HEK293T (cell line): ENCODE data around the gene DNAH9.

Experiments
- CTCF ChIA-PET: fragments of 350-600 bp; formaldehyde crosslinking; extraction: SDS; loops from one replicate; lab custom pipeline; 2021; ENCODE audit warnings: antibody characterized with exemption, inconsistent platforms; lab: Yijun Ruan, JAX
- POLR2A ChIA-PET: fragments of 350-600 bp; formaldehyde crosslinking; extraction: SDS; loops from one replicate; lab custom pipeline; 2020; ENCODE audit warnings: antibody characterized with exemption, inconsistent platforms; lab: Yijun Ruan, JAX
- DNase-seq: peaks from one replicate; pipeline ENCODE4 v3.0.0; 2012; ENCODE audit warnings: mixed read lengths; ENCODE audit errors: extremely low spot score
- ARNT ChIP-seq: fragments of 450-650 bp; IDR thresholded peaks from 2 replicates; pipeline ENCODE4 v1.6.1; 2017; ENCODE audit warnings: mild to moderate bottlenecking
- BHLHE40 ChIP-seq: fragments of 450-650 bp; IDR thresholded peaks from 2 replicates; pipeline ENCODE4 v1.6.1; 2016; ENCODE audit warnings: mild to moderate bottlenecking, moderate library complexity, borderline replicate concordance
- CTBP1 ChIP-seq: fragments of 450-650 bp; IDR thresholded peaks from 2 replicates; pipeline ENCODE4 v1.6.1; 2016; ENCODE audit warnings: borderline replicate concordance
- ELF4 ChIP-seq: fragments of 450-650 bp; IDR thresholded peaks from 2 replicates; pipeline ENCODE4 v1.6.1; 2017; ENCODE audit warnings: antibody characterized with exemption
- FOXA1 ChIP-seq: fragments of 450-650 bp; IDR thresholded peaks from 2 replicates; pipeline ENCODE4 v1.6.1; 2016; ENCODE audit warnings: mild to moderate bottlenecking
- FOXK2 ChIP-seq: fragments of 450-650 bp; IDR thresholded peaks from 2 replicates; pipeline ENCODE4 v1.6.1; 2016; ENCODE audit warnings: mild to moderate bottlenecking
- FOXM1 ChIP-seq: fragments of 450-650 bp; IDR thresholded peaks from 2 replicates; pipeline ENCODE4 v1.6.1; 2017; ENCODE audit warnings: mild to moderate bottlenecking, borderline replicate concordance
- HDGF ChIP-seq: fragments of 450-650 bp; IDR thresholded peaks from 2 replicates; pipeline ENCODE4 v1.6.1; 2017; ENCODE audit warnings: antibody characterized with exemption, borderline replicate concordance
- L3MBTL2 ChIP-seq: fragments of 450-650 bp; conservative IDR thresholded peaks from 2 replicates; pipeline ENCODE4 v1.6.1; 2016; ENCODE audit warnings: mild to moderate bottlenecking
- LEF1 ChIP-seq: fragments of 450-650 bp; IDR thresholded peaks from 2 replicates; pipeline ENCODE4 v1.6.1; 2017; ENCODE audit warnings: mild to moderate bottlenecking, borderline replicate concordance
- NFRKB ChIP-seq: fragments of 450-650 bp; IDR thresholded peaks from 2 replicates; pipeline ENCODE4 v1.6.1; 2016; ENCODE audit warnings: mild to moderate bottlenecking, moderate library complexity
- PKNOX1 ChIP-seq: fragments of 450-650 bp; IDR thresholded peaks from 2 replicates; pipeline ENCODE4 v1.6.1; 2016
- SP1 ChIP-seq: fragments of 450-650 bp; IDR thresholded peaks from 2 replicates; pipeline ENCODE4 v1.6.1; 2017
- SUZ12 ChIP-seq: fragments of 450-650 bp; IDR thresholded peaks from 2 replicates; pipeline ENCODE4 v1.6.1; 2016; ENCODE audit warnings: mild to moderate bottlenecking
- TARDBP ChIP-seq: fragments of 450-650 bp; IDR thresholded peaks from 2 replicates; pipeline ENCODE4 v1.6.1; 2016
- ZNF384 ChIP-seq: fragments of 450-650 bp; IDR thresholded peaks from 2 replicates; pipeline ENCODE4 v1.6.1; 2016

The DNAH9 gene

GRCh38 chr17:11795906-11796305 lies 197.6 kb downstream of the DNAH9 start:
- ChIA-PET CTCF (no interaction called here), POLR2A (no interaction called here)
- no peak for TF ChIP-seq FOXK2
- no peak for TF ChIP-seq FOXA1
- TF ChIP-seq ELF4 = no peak
- TF ChIP-seq BHLHE40 = no peak
- no peak for TF ChIP-seq SP1
- TF ChIP-seq HDGF = no peak
- TF ChIP-seq PKNOX1 = no peak
- TF ChIP-seq ARNT = no peak
- no peak for TF ChIP-seq SUZ12
- TF ChIP-seq LEF1 = no peak
- TF ChIP-seq CTBP1 = no peak
- TF ChIP-seq L3MBTL2 = no peak
- no peak for TF ChIP-seq TARDBP
- TF ChIP-seq NFRKB = no peak
- no peak for TF ChIP-seq FOXM1
- no peak for DNase-seq

GRCh38 chr17:11797803-11798202 lies 199.5 kb downstream of the DNAH9 start:
- peak; percentile 45 for DNase-seq
- TF ChIP-seq ZNF384 (no peak), HDGF (no peak), FOXA1 (no peak), CTBP1 (no peak), FOXK2 (no peak), PKNOX1 (no peak), SUZ12 (no peak), ELF4 (no peak), ARNT (no peak), FOXM1 (no peak), SP1 (no peak), TARDBP (no peak), BHLHE40 (no peak), L3MBTL2 (no peak), NFRKB (no peak), LEF1 (no peak)
- ChIA-PET CTCF (no interaction called here), POLR2A (no interaction called here)

GRCh38 chr17:11803231-11803969 lies 205.1 kb downstream of the DNAH9 start:
- TF ChIP-seq ARNT = no peak
- no peak for TF ChIP-seq FOXA1
- no peak for TF ChIP-seq LEF1
- no peak for TF ChIP-seq HDGF
- no peak for TF ChIP-seq CTBP1
- TF ChIP-seq FOXK2 = no peak
- no peak for TF ChIP-seq SP1
- no peak for TF ChIP-seq L3MBTL2
- TF ChIP-seq ZNF384 = no peak
- TF ChIP-seq ELF4 = no peak
- no peak for TF ChIP-seq NFRKB
- TF ChIP-seq BHLHE40 = no peak
- TF ChIP-seq SUZ12 = no peak
- no peak for TF ChIP-seq PKNOX1
- TF ChIP-seq TARDBP = no peak
- DNase-seq = no peak
- POLR2A ChIA-PET = no interaction called here
- CTCF ChIA-PET = no interaction called here

GRCh38 chr17:11805138-11805537 lies 206.9 kb downstream of the DNAH9 start:
- POLR2A ChIA-PET = no interaction called here
- no peak for TF ChIP-seq FOXK2
- TF ChIP-seq ARNT = no peak
- TF ChIP-seq LEF1 = no peak
- no peak for TF ChIP-seq TARDBP
- TF ChIP-seq ELF4 = no peak
- TF ChIP-seq PKNOX1 = no peak
- TF ChIP-seq CTBP1 = no peak
- TF ChIP-seq BHLHE40 = no peak
- TF ChIP-seq SP1 = no peak
- no peak for TF ChIP-seq NFRKB
- no peak for DNase-seq

GRCh38 chr17:11805952-11806351 lies 207.7 kb downstream of the DNAH9 start:
- CTCF ChIA-PET = no interaction called here
- DNase-seq = no peak
- TF ChIP-seq ZNF384 = no peak
- TF ChIP-seq BHLHE40 = no peak
- TF ChIP-seq ARNT = no peak
- no peak for TF ChIP-seq FOXA1
- TF ChIP-seq HDGF = no peak
- TF ChIP-seq LEF1 = no peak
- TF ChIP-seq CTBP1 = no peak
- no peak for TF ChIP-seq FOXM1
- POLR2A ChIA-PET = no interaction called here

More at GRCh38 chr17:11805138-11805537, 206.9 kb downstream of the DNAH9 start:
- CTCF ChIA-PET = no interaction called here
